Stomach smooth muscle (tissue), 2 donors: ENCODE measurements around the gene GPRC5D.

Experiments used
- H3K27ac ChIP-seq: one replicate; pipeline ENCODE4 v1.7.0; 2013; ENCODE audit warnings: mild to moderate bottlenecking, low read length, inconsistent platforms
- H3K27me3 ChIP-seq, 2 donors: one replicate each; pipeline ENCODE4 v1.7.0; 2013; ENCODE audit warnings: low read length in 2 of 2; ENCODE audit not compliant: insufficient read depth in 2 of 2, control insufficient read depth in 1 of 2
- H3K36me3 ChIP-seq, 2 donors: one replicate each; pipeline ENCODE4 v1.7.0; 2013; ENCODE audit warnings: low read length in 2 of 2; ENCODE audit not compliant: control insufficient read depth in 2 of 2, insufficient read depth in 2 of 2
- H3K4me1 ChIP-seq: one replicate; pipeline ENCODE4 v1.7.0; 2013; ENCODE audit warnings: low read length; ENCODE audit not compliant: control insufficient read depth, insufficient read depth
- H3K4me3 ChIP-seq, 2 donors: one replicate each; pipeline ENCODE4 v1.7.0; 2013; ENCODE audit warnings: low read length in 2 of 2
- H3K9ac ChIP-seq, 2 donors: one replicate each; pipeline ENCODE4 v1.7.0; 2013; ENCODE audit warnings: low read length in 2 of 2, mild to moderate bottlenecking in 1 of 2
- H3K9me3 ChIP-seq, 2 donors: one replicate each; pipeline ENCODE4 v1.7.0; 2013; ENCODE audit warnings: low read length in 2 of 2; ENCODE audit not compliant: control insufficient read depth in 2 of 2
- donor health status: healthy.
- donor health status: Pancreatic carcinoma.

GPRC5D gene

DNA sequence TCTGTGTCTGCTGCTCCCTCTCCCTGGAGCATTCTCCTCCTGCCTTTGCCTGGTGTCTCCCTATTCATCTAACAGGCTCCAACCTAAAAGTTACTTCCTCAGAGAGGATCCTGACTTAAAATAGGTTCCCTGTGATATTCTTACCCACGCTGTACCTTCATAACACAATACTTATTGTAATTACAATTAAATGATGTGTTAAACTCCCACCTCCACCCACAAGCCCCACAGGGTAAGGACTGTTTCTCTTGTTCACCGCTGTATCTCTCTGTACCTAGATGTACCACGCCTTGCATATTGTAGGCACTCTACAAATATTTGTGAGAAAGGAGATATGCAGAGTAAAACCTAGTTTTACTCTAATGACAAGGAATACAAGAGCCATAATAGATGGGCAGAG lies 43.1 kb upstream of the GPRC5D start:
- Histone ChIP-seq H3K4me3 (no peak overlapping the region), H3K9ac (no peak overlapping the region), H3K4me1 (peaks cover 17% of the 10 kb centered on the region), H3K9me3 (no peaks in the 10 kb centered on the region), H3K27ac (no peak overlapping the region), H3K27me3 (no peaks in the 10 kb centered on the region), H3K36me3 (no peaks in the 10 kb centered on the region)

GRCh38 chr12:12993367-12993766 lies 41.4 kb upstream of the GPRC5D start:
- Histone ChIP-seq H3K36me3 (peaks cover 8 to 10% of the 10 kb centered on the region in 2 donors), H3K9ac (no peak overlapping the region), H3K27ac (no peak overlapping the region), H3K27me3 (no peaks in the 10 kb centered on the region), H3K4me1 (peaks cover 8% of the 10 kb centered on the region), H3K4me3 (no peak overlapping the region), H3K9me3 (no peaks in the 10 kb centered on the region)

DNA sequence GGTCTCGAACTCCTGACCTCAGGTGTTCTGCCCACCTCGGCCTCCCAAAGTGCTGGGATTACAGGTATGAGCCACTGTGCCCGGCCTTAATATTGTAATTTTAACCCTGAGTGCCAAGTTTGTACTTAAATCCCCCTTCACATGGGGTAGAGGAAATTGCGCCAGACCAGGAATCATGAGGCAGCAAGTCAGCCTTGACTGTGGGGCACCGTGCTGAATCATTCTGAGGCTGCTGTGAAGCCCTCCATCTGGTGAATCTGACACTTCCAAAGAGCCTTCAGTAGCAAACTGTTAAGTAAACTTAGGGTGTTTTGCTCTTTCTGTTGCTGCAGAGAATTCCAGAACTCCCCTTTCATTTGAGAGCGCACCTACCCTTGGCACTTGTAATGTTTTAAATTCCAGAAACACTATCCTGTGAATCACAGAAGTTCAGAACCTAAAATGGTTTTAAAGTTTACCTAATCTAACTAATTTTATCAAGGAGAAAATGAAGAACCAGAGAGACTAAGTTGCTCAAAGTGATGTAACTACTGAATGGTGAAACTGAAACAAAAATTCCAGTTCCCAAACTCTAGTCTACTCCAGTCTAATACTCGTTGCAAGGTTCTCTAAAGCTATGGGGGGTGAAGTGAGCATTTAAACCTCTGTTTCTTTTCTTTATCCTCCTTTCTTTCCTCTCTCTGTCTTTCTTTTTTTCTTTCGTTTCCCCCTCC lies 40.6 kb upstream of the GPRC5D start:
- H3K27me3 ChIP-seq = no peaks in the 10 kb centered on the region
- peak overlapping the region; percentile 24 for H3K27ac ChIP-seq
- no peak overlapping the region for H3K9ac ChIP-seq
- H3K36me3 ChIP-seq = peaks cover 9 to 13% of the 10 kb centered on the region in 2 donors
- H3K4me1 ChIP-seq = peaks cover 5% of the 10 kb centered on the region
- peak overlapping the region; percentile 45 to 47 for H3K4me3 ChIP-seq
- no peaks in the 10 kb centered on the region for H3K9me3 ChIP-seq

GRCh38 chr12:12990700-12991468 lies 38.9 kb upstream of the GPRC5D start:
- Histone ChIP-seq H3K9me3 (no peaks in the 10 kb centered on the region), H3K27ac (no peak overlapping the region), H3K27me3 (no peaks in the 10 kb centered on the region), H3K4me1 (peaks cover 2% of the 10 kb centered on the region), H3K36me3 (peaks cover 20 to 27% of the 10 kb centered on the region in 2 donors), H3K4me3 (no peak overlapping the region), H3K9ac (no peak overlapping the region)

GRCh38 chr12:12987421-12987820 lies 35.5 kb upstream of the GPRC5D start:
- Histone ChIP-seq H3K36me3 (peaks cover 23 to 27% of the 10 kb centered on the region in 2 donors), H3K9ac (no peak overlapping the region), H3K27me3 (no peaks in the 10 kb centered on the region), H3K9me3 (no peaks in the 10 kb centered on the region), H3K4me1 (peaks cover 2% of the 10 kb centered on the region), H3K4me3 (no peak overlapping the region), H3K27ac (no peak overlapping the region)

GRCh38 chr12:12986775-12987331 lies 34.9 kb upstream of the GPRC5D start:
- no peak overlapping the region for H3K27ac ChIP-seq
- no peaks in the 10 kb centered on the region for H3K9me3 ChIP-seq
- H3K4me1 ChIP-seq = peaks cover 2% of the 10 kb centered on the region
- H3K9ac ChIP-seq = no peak overlapping the region
- no peaks in the 10 kb centered on the region for H3K27me3 ChIP-seq
- H3K36me3 ChIP-seq = peaks cover 23 to 30% of the 10 kb centered on the region in 2 donors
- no peak overlapping the region for H3K4me3 ChIP-seq

GRCh38 chr12:12985817-12986408 lies 33.9 kb upstream of the GPRC5D start:
- peaks cover 2% of the 10 kb centered on the region for H3K4me1 ChIP-seq
- peaks cover 27 to 36% of the 10 kb centered on the region in 2 donors for H3K36me3 ChIP-seq
- no peak overlapping the region for H3K4me3 ChIP-seq
- no peaks in the 10 kb centered on the region for H3K27me3 ChIP-seq
- H3K9ac ChIP-seq = no peak overlapping the region
- H3K9me3 ChIP-seq = no peaks in the 10 kb centered on the region
- H3K27ac ChIP-seq = no peak overlapping the region

GRCh38 chr12:12984149-12984548 lies 32.2 kb upstream of the GPRC5D start:
- Histone ChIP-seq H3K4me3 (no peak overlapping the region), H3K27ac (no peak overlapping the region), H3K9me3 (no peaks in the 10 kb centered on the region), H3K9ac (no peak overlapping the region), H3K4me1 (peaks cover 8% of the 10 kb centered on the region), H3K36me3 (peaks cover 30 to 43% of the 10 kb centered on the region in 2 donors), H3K27me3 (no peaks in the 10 kb centered on the region)

DNA sequence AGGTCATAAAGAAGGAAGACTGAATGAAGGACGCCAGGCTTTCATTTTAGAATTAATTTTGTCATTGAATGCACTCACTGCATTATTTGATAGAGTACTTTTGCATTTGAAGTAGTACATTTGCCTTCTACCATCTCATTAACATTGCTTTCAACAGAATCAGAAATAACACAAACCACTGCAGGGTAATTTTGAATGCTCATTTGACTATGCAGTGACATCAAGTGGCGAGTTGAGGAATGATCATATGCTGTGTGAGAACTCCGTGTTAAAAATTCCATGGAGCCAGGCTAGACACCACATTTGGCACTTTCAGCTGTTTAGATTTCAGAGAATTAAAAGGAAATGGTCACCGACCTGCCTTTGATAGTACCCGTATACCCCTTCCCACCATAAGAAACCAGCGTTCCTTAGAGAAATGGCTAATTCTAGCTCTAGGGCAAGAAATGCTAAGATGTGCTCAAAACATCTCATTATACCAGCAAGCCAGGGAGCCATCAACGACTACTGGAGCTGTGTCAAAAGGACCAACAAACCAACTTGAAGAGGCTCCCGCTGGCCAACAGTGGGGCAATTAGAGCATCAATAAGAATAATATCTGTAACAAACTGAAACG lies 31.6 kb upstream of the GPRC5D start:
- Histone ChIP-seq H3K27me3 (no peaks in the 10 kb centered on the region), H3K9ac (no peak overlapping the region), H3K36me3 (peaks cover 24 to 40% of the 10 kb centered on the region in 2 donors), H3K9me3 (no peaks in the 10 kb centered on the region), H3K27ac (no peak overlapping the region), H3K4me1 (peaks cover 8% of the 10 kb centered on the region), H3K4me3 (no peak overlapping the region)

- H3K9ac ChIP-seq = no peak overlapping the region
- H3K27me3 ChIP-seq = no peaks in the 10 kb centered on the region
- peaks cover 8% of the 10 kb centered on the region for H3K4me1 ChIP-seq
- H3K27ac ChIP-seq = no peak overlapping the region
- peaks cover 22 to 37% of the 10 kb centered on the region in 2 donors for H3K36me3 ChIP-seq
- H3K4me3 ChIP-seq = no peak overlapping the region
- no peaks in the 10 kb centered on the region for H3K9me3 ChIP-seq
Measured at GRCh38 chr12:12982331-12982730, 30.4 kb upstream of the GPRC5D start.
